HG03575 (cell line): Measurements from ENCODE around the gene P2RY2.

Experiments used
- ATAC-seq: cut with Tn5 transposase; IDR thresholded peaks from one replicate; pipeline ENCODE4 v1.9.1; 2021; ENCODE audit not compliant: unreplicated experiment, insufficient number of reproducible peaks, low FRiP score; ENCODE audit errors: extremely low read depth

Gene P2RY2

GRCh38 chr11:73257342-73258103 is 39.4 kb downstream of the P2RY2 start:
- no peak for ATAC-seq

- ATAC-seq: no peak
Measured at GRCh38 chr11:73258104-73259035, 40.3 kb downstream of the P2RY2 start.

GRCh38 chr11:73259406-73260126 is 41.5 kb downstream of the P2RY2 start:
- no peak for ATAC-seq

- no peak for ATAC-seq
Measured at GRCh38 chr11:73260127-73260457, 42.0 kb downstream of the P2RY2 start.

- no peak for ATAC-seq
Measured at GRCh38 chr11:73262851-73263495, 44.9 kb downstream of the P2RY2 start.

GRCh38 chr11:73263640-73264039 is 45.6 kb downstream of the P2RY2 start:
- ATAC-seq: no peak

GRCh38 chr11:73265278-73265810 is 47.3 kb downstream of the P2RY2 start:
- ATAC-seq: no peak

GRCh38 chr11:73265853-73266645 is 48.0 kb downstream of the P2RY2 start:
- no peak for ATAC-seq

- no peak for ATAC-seq
Measured at GRCh38 chr11:73266646-73267020, 48.6 kb downstream of the P2RY2 start.

GRCh38 chr11:73267122-73267846 is 49.2 kb downstream of the P2RY2 start:
- no peak for ATAC-seq

GRCh38 chr11:73267906-73268540 is 49.9 kb downstream of the P2RY2 start:
- no peak for ATAC-seq

GRCh38 chr11:73268671-73269271 is 50.7 kb downstream of the P2RY2 start:
- ATAC-seq: no peak

- ATAC-seq: no peak
Measured at GRCh38 chr11:73269459-73270015, 51.5 kb downstream of the P2RY2 start.

GRCh38 chr11:73270016-73270854 is 52.2 kb downstream of the P2RY2 start:
- ATAC-seq: no peak

GRCh38 chr11:73270855-73271477 is 52.9 kb downstream of the P2RY2 start:
- ATAC-seq: no peak
